Stimulated activated CD4-positive, alpha-beta T cell treated with anti-CD3 and anti-CD28 coated beads, Interleukin-4, amount 100 ng/mL, for 24 hours (primary cell): Measurements from ENCODE around the gene PIEZO2.
"Not testable (repeated sequence)": the region's sequence is repeated elsewhere in the genome, so short reads cannot be mapped to it uniquely, and the experiment has no call there.

Source experiments
- DNase-seq: peaks from one replicate; pipeline ENCODE4 v3.0.0-alpha.2; 2020

PIEZO2 gene

DNA sequence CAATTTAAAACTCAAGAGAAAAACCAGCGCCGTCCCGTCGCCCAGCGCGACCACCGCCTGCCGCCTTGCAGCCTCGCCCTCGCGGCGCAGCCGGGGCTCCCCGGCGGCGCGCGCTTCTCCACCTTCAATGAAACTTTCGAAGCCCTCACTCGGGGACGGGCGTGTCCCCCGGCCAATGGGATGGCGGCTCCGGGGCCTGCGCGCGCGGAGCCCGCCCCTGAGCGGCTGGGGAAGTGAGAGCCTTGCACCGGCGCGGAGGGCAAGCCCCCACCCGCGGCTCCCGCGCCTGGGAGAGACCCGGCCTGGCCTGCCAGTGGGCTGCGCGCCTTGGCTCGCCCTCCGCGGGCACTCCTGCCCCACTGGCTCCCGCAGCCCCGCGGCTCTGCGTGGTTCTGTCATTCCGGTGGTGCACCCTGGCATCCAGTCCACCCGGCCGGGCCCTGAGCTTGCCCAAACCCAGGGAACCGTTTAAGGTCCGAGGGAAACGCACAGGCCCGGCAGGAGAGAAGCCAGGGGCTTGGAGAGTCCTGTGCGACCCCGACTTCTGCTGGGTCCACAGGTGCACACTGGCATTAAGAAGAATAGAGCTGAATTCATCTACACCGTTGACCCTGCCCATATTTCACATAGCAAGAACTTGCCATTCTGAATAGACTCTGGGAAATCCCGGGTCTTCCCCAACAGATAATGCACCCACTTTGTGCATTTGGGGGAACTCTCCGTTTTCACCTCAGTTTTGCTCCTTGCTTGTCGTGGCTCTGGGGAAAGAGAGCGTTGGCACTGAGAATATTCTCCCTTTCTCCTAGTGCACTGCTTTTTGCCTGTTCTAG lies at the start of gene PIEZO2:
Gene PIEZO2 (minus strand): TSS at position 129 of the 830 bp plus-strand sequence. CDS start 981 bp downstream, outside the sequence.
- DNase-seq, result no peak

DNA sequence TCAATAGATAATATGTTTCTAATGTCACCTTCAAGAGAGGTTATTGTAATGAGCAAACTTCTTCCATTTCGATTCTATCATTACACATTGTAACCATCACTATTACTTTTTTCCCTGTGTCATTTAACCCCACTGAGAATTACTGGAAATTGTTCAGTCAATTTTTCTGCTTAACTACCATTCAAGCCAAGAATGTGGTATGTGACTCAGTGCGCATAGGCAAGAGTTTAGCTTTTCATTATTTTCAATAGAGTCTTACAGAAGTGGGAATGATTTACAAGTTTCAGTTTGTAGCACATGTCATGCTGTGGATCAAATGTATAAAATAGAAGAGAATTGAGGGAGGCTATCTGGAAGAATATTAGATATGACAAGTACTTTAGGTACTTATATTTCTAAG lies 34.3 kb upstream of the PIEZO2 start:
- DNase-seq, result no peak

- not testable (repeated sequence) for DNase-seq
Observed at GRCh38 chr18:11181629-11182028, 32.3 kb upstream of the PIEZO2 start.

DNA sequence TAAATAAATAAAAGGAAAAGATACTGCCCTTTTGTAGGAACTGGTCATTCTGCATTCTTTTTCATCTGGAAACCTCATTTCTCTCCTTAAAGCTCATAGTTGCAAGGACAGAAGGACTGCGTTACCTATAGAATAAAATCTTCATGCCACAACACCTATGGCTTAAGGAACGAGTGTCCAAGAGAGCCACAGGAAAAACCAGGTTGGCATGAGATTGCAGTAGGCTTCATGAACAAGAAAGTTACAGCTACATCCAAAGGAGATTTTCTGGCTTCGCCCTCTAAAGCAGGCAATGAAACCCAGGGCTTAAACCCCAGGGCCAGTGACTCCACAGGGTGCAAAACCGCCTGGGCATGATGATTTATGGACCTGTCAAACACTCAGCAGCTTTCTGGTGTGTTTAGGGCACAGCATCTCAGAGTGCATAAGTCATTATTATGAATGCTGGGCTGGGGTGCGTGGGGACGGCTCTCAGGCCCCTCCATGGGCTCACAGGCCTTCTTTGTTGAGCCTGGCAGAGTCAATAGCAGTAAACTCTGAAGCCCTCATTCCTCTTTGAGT lies 30.7 kb upstream of the PIEZO2 start:
- no peak for DNase-seq

- no peak for DNase-seq
Observed at GRCh38 chr18:11178951-11179549, 29.7 kb upstream of the PIEZO2 start.

- DNase-seq, result no peak
Observed at GRCh38 chr18:11177382-11177781, 28.0 kb upstream of the PIEZO2 start.

- DNase-seq, result no peak
Observed at GRCh38 chr18:11176481-11176881, 27.1 kb upstream of the PIEZO2 start.

DNA sequence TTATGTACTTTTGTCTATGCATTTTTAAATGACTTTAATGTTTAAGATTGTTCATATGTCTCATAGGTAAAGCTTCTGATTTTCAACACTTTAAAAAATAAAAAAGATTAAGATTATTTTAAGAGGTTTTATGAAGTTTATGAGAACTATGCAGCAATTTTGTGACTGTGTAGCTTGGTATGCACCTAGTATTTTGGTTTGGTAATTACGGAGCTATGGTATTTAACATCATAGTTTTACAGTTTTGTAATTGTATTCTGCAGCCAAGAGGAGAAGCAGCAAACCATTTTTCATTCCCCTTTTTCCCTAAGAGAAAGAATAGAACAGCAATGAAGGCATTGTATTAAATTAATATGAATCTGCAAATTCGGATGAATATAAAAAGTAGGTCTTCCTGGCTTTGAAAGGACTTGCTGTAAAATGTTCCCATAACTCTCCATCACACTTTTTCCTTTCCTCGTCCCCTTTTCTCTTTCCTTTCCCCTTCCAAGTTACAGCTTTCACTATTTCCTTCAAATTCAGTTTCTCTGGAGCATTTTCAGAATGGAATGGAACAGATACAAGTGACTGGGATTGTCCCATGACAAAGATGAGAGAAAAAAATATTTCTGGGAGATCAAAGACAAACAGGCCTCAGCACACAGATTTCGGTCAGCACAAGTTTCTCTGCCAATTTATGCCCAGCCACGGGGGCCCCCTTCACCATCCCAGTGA lies 26.1 kb upstream of the PIEZO2 start:
- DNase-seq, result no peak

GRCh38 chr18:11174179-11174578 lies 24.8 kb upstream of the PIEZO2 start:
- not testable (repeated sequence) for DNase-seq

DNA sequence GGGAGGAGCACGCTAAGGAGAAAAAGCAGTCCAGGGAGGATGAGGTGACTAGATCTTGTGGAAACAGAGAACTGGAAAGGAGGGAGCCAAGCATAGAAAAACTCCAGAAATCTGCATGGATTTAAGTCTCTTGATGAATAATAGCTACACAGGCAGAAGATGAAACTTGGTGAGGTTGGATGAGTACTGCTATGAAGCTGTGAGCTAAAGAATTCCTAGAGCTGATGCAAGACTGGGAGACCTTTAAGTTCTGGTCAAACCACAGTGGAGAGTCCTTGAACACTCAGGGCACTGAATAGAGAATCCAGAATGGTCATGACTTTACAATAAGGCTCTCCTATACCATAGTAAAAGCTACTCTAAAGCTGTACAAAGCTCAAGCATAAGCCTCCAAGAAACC lies 18.4 kb upstream of the PIEZO2 start:
- DNase-seq, result no peak

DNA sequence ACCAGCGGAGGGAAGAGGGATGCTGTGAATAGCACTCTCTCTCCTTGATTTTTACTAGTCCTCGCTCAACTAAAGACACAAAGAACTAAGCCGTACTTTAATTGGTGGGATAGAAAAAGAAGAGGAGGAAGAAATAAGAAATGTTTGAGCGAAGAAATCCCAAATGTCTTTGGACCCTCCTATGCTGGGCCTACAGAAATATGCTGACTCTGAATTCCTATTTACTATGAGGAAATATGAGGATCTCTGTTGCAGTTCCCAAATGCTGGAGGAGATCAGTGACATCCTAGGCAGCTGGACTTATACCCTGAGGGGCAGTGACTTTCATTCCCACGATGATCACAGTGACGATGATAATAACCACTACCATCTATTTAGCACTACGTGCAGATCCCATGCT lies 16.6 kb upstream of the PIEZO2 start:
- DNase-seq, result no peak

GRCh38 chr18:11165138-11165537 lies 15.8 kb upstream of the PIEZO2 start:
- DNase-seq, result no peak

DNA sequence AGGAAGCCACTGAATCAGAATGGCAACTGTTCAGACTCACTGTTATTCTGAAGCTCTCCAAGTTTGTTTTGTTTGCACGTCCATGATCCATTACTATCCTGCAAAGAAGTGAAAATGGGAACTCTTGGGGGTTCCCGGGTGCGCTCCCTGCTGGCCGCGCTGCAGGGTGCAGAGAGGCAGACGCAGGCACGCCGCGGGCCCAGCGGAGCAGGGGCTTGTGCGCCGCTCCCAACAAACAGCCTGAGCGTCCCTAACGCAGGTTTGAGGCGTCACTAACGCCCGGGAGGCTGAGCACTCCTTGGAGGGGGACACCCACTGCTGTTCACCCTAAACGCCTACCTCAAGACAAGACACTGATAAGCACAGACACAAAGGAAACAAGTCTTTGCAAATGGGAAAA lies 14.3 kb upstream of the PIEZO2 start:
- DNase-seq, result no peak

DNA sequence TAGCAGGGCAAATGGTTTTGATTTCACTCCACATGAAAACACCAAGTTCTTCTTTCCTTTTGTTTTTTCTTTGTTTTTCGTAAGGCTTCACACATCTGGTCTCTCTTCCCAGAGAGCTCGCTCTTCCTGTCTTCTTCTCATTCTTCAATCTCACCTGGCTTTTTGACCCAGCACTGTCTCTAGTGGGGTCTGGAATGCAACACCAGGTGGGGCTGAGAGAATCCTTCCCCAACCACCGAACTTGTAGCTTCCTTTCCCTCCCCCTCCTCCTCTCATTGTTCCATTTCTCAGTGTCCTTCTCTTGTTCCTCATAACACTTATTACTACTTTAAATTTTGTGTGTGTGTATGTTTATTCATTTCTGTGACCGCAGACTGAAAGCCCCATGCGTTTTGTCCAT lies 13.5 kb upstream of the PIEZO2 start:
- DNase-seq, result no peak

DNA sequence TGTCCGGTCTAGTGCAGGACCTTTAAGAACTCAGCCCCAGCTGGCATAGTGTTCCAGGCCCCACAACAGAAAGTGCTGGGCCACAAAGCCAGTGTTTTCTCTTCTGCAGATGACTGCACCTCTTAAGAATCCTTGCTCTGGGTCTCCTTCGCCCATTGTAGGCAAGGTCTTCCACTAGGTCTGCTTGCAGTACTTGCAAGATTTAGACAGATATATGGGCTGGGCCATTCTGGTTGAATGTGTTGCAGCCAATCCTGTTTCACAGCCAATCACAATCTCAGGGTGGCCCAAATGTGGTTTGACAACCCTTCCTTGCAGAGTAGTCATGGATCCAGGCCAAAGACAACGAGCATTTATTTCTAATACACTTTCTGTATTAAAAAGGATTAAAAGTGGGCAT lies 13.1 kb upstream of the PIEZO2 start:
- no peak for DNase-seq

GRCh38 chr18:11160313-11160712 lies 10.9 kb upstream of the PIEZO2 start:
- DNase-seq, result no peak

DNA sequence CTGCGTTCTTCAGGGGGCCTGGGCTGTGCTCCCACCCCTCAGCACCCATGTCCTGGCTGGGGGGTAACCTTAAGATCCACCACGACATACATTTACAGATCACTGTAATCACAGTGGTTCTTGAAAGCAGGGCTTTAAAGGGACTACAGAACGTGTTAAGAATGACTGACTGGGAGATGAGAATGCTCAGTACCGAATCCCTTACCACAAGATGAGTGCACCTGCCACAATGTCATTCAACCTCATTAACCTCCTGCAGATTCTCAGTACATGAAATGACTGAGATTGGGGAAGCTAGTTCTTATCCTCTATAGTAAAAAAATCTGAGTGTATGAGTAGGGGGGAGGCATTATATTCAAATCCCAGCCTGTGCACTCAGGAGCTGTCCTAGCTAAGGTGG lies 10.5 kb upstream of the PIEZO2 start:
- DNase-seq, result no peak

DNA sequence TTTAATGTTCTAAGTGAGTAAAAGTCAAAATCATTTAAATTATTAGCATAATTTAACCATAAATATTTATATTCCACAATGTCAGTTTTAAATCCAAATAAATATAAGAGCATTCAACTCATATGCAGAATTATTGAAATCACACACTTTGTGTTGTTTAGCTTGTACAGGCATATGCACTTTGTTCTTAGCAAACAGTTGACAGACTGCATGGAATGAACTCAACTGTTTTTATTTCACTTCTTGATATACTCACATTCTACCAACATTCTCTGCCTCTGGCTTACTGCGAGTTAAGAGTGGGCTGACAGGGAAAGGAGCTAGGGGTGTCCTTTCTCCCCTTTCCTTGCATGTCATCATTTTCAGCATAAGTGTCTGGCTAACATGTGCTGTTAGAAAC lies 7.6 kb upstream of the PIEZO2 start:
- DNase-seq, result no peak

GRCh38 chr18:11155034-11155759 lies 5.8 kb upstream of the PIEZO2 start:
- DNase-seq, result no peak

GRCh38 chr18:11154368-11154989 lies 5.1 kb upstream of the PIEZO2 start:
- DNase-seq, result no peak

DNA sequence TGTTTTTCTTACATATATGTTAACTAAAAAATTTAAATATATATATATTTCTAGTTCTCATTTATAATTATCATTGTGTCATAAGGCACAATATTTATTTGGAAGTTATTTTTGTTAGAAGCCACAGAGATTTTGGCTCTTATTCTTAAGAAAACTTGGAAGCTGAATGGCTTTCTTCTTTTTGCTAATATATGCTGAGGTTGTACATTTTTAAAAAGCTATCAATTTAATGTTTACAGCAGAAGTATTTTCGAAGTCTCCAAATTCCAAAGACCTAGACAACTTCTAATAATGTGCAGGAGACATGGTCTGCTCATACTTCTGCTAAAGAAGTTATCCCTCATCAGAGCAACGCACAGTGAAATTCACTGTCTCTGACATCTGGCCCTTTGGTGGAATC lies 3.7 kb upstream of the PIEZO2 start:
- DNase-seq, result no peak

GRCh38 chr18:11150271-11150615 lies 874 bp upstream of the PIEZO2 start:
- DNase-seq, result no peak
